ENCODE measurements around the gene CHMP1B. TPM values are rescaled to one million over a fixed set of nuclear protein-coding genes. Genes with fewer than 3 reads are reported as not detected.
A peak's percentile ranks its signal among the peaks of the same experiment; 100 is the strongest.

Gene CHMP1B
- total and polyA plus RNA-seq, 2 experiments from 2014 or later: 42.8 to 46.9 TPM

DNA sequence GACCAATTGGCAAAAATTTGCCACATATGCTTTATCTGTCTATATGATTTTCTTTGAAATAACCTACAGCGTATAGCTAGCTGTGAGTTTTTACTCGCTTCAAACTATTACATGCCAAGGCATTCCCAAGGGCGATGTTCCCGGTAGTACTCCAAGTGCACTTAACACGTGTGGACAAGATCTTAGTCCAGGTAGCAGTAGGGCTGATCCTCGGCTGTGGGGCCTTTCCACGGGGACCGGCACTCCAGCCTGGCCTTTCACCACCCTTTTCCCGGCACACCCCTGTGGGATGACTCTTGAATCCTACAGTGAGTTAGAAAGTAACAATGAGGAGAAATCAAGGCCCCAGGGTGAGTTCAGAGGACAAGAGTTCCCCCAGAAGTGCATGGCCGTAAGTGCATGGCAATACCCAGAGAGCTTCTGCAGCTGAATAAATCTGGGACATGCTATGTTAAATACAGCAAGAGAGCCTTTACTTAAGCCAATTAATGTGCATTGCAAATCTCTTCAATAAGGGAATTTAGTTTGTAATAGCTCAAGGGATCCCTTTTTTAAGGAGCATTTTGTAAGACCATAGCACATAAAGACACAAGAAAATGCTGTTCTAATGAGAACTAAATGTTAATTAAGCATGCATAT lies 26.4 kb downstream of the CHMP1B start:
- no peaks in the 10 kb centered on the region for H3K27me3 ChIP-seq
- H3K9me3 ChIP-seq (ENCODE audit: low read depth): no peaks in the 10 kb centered on the region
- H3K4me1 ChIP-seq (ENCODE audit: low read depth): no peaks in the 10 kb centered on the region
- no peak for DNase-seq (ENCODE audit: low read depth in 1 of 2, low spot score in 1 of 2)
- TF ChIP-seq, protein P1, sequence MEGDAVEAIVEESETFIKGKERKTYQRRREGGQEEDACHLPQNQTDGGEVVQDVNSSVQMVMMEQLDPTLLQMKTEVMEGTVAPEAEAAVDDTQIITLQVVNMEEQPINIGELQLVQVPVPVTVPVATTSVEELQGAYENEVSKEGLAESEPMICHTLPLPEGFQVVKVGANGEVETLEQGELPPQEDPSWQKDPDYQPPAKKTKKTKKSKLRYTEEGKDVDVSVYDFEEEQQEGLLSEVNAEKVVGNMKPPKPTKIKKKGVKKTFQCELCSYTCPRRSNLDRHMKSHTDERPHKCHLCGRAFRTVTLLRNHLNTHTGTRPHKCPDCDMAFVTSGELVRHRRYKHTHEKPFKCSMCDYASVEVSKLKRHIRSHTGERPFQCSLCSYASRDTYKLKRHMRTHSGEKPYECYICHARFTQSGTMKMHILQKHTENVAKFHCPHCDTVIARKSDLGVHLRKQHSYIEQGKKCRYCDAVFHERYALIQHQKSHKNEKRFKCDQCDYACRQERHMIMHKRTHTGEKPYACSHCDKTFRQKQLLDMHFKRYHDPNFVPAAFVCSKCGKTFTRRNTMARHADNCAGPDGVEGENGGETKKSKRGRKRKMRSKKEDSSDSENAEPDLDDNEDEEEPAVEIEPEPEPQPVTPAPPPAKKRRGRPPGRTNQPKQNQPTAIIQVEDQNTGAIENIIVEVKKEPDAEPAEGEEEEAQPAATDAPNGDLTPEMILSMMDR (IDR thresholded peaks at IDR 0.05; ENCODE audit: low read depth, low read length): no peak
- no peaks in the 10 kb centered on the region for H3K36me3 ChIP-seq
- H3K27ac ChIP-seq: no peak overlapping the region
- H3K4me3 ChIP-seq: no peak overlapping the region

DNA sequence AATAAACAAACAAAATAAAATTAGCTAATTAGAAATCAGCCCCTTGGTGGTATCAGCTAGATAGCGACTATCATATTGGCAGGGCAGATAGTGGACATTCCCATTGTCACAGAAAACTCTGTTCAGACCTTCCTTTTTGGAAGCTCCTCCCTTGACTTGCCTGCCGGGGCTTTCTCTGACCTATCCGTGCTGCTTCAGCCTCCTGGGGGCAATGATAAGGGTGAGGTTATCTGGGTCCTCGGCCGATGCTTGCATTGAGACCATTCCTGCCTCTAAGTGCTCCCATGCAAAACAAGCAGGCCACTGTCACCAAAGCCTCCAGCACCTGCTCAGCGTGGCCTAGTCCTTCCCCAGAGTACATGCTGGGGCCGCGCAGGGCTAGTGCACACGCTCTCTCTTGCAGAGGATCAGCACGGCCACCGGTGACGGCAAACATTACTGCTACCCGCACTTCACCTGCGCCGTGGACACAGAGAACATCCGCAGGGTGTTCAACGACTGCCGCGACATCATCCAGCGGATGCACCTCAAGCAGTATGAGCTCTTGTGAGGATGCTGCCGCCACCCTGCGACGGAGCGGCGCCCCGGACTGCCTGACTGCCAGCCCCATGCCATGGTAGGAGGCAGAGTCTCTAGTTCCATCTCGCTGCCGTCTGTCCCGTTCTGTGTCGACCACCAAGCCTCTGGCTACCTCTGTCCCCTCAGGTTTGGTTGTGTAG lies 29.5 kb downstream of the CHMP1B start:
- Histone ChIP-seq H3K9me3 (ENCODE audit: low read depth) (no peaks in the 10 kb centered on the region), H3K36me3 (peaks cover 4% of the 10 kb centered on the region), H3K4me3 (no peak overlapping the region), H3K4me1 (ENCODE audit: low read depth) (no peaks in the 10 kb centered on the region), H3K27ac (peak overlapping the region; percentile 61), H3K27me3 (no peaks in the 10 kb centered on the region)
- TF ChIP-seq, protein P1 (IDR thresholded peaks at IDR 0.05; ENCODE audit: low read depth, low read length): no peak
- DNase-seq (ENCODE audit: low read depth in 1 of 2, low spot score in 1 of 2): peak in 1 of 2 donors; percentile 49

DNA sequence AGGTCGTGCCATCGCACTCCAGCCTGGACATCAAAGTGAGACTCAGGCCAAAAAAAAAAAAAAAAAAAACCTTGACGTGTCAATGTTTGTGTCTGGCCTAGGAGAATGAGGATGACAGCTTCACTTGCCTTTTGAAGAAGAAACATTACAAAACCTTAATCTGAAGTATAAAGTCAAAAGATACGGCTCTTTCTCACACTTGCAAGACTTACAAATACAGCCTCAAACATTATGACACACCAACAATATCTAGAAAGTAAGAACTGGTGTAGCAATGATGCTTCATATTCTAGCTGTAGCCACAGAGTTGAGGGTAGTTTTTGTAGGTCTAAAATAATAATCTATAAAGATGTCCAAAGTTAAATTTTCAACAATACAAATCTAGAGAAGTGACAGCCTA lies 31.4 kb downstream of the CHMP1B start:
- TF ChIP-seq, protein P1 (IDR thresholded peaks at IDR 0.05; ENCODE audit: low read depth, low read length): no peak
- H3K27ac ChIP-seq: no peak overlapping the region
- H3K27me3 ChIP-seq: no peaks in the 10 kb centered on the region
- peaks cover 4% of the 10 kb centered on the region for H3K36me3 ChIP-seq
- DNase-seq (ENCODE audit: low read depth in 1 of 2, low spot score in 1 of 2): no peak
- no peaks in the 10 kb centered on the region for H3K4me1 ChIP-seq (ENCODE audit: low read depth)
- no peak overlapping the region for H3K4me3 ChIP-seq
- no peaks in the 10 kb centered on the region for H3K9me3 ChIP-seq (ENCODE audit: low read depth)

DNA sequence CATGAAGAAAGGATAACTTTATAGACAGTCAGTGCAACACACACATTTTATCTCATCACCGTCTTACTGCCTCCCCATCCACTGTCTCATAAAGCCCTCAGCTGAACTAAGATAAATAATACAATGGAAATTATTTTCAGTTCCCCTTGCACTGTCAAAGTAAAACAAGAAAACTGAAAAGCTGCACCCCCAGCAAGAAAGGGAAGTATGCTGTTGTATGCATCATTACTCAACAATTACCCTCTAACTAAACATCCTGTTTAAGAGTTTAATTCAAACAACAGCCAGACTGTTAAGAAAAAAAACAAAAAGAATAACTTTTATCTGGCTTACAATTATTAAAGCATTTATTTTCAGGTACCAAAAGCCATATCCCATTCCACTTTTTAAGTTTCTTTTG lies 31.9 kb downstream of the CHMP1B start:
- peaks cover 4% of the 10 kb centered on the region for H3K36me3 ChIP-seq
- H3K27me3 ChIP-seq: no peaks in the 10 kb centered on the region
- H3K4me3 ChIP-seq: no peak overlapping the region
- no peak for DNase-seq (ENCODE audit: low read depth in 1 of 2, low spot score in 1 of 2)
- TF ChIP-seq, protein P1 (IDR thresholded peaks at IDR 0.05; ENCODE audit: low read depth, low read length): no peak
- H3K4me1 ChIP-seq (ENCODE audit: low read depth): no peaks in the 10 kb centered on the region
- no peak overlapping the region for H3K27ac ChIP-seq
- no peaks in the 10 kb centered on the region for H3K9me3 ChIP-seq (ENCODE audit: low read depth)

DNA sequence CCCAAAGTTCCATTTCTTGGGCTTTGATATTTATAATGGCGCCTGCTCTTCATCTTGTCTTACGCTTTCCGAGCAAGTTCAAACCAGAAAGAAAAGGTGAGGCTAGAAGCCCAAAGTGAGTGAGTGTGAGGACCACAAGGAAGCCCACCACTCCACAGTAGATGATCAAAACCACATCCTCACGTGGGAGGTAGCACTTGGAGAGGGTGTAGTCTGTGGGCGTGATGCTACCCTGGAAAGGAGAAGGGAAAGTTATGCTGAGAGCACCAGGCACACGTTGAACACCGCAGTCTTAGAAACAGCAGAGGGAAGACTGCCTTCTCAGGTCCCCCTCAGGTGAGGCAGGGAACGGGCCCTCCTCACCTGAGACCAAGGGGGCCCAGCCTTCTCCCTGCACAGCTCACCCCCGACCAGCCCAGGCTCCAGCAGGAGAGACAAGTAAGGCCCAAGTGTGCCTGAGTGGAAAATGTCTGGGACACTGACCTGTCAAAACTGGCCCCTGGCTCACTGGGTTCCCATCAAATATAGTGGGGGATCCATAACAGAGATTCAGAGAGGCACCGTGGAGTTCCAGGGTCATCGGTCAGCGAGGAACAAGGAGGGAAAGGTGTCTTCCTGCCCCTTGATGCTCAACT lies 33.3 kb downstream of the CHMP1B start:
- H3K4me1 ChIP-seq (ENCODE audit: low read depth): no peaks in the 10 kb centered on the region
- TF ChIP-seq, protein P1 (IDR thresholded peaks at IDR 0.05; ENCODE audit: low read depth, low read length): no peak
- no peaks in the 10 kb centered on the region for H3K9me3 ChIP-seq (ENCODE audit: low read depth)
- no peak overlapping the region for H3K27ac ChIP-seq
- no peak overlapping the region for H3K4me3 ChIP-seq
- H3K27me3 ChIP-seq: no peaks in the 10 kb centered on the region
- DNase-seq (ENCODE audit: low read depth in 1 of 2, low spot score in 1 of 2): no peak
- peaks cover 4% of the 10 kb centered on the region for H3K36me3 ChIP-seq
